ENCODE data around the gene ZNF516. TPM values are rescaled to one million over a fixed set of nuclear protein-coding genes. Genes with fewer than 3 reads are reported as not detected.

Gene ZNF516
- total and polyA plus RNA-seq, 2 of the 13 experiments (the other 11 are each of a cell fraction or from before 2014, with no cell fraction given), result 16.6 to 18.7 TPM

- TF ChIP-seq ZSCAN30 (CRISPR knock-in tag; IDR thresholded peaks at IDR 0.05), result no peak
- peak; percentile 60; the same call in 1 of the 2 replicates for TF ChIP-seq BRCA1 (CRISPR knock-in tag; IDR thresholded peaks at IDR 0.05)
- no peak for TF ChIP-seq SP5 (CRISPR knock-in tag; IDR thresholded peaks at IDR 0.05; ENCODE audit: borderline replicate concordance, low read depth)
- TF ChIP-seq TBL1XR1 (IDR thresholded peaks at IDR 0.05; ENCODE audit: borderline replicate concordance, low read length, partially characterized antibody), result no peak
- peak; percentile 34; the same call in 1 of the 2 replicates for TF ChIP-seq DR1 (CRISPR knock-in tag; IDR thresholded peaks at IDR 0.05)
- 0 out of 2 replicates have a peak, but pooled peaks have one; percentile 15 for TF ChIP-seq ZSCAN12 (CRISPR knock-in tag; IDR thresholded peaks at IDR 0.05)
- TF ChIP-seq ZBTB10 (CRISPR knock-in tag; IDR thresholded peaks at IDR 0.05; ENCODE audit: borderline replicate concordance), result peak; percentile 85; the same call in 1 of the 2 replicates
- no peak for TF ChIP-seq ZNF619 (CRISPR knock-in tag; IDR thresholded peaks at IDR 0.05)
- no peak for TF ChIP-seq ZNF317 (CRISPR knock-in tag; IDR thresholded peaks at IDR 0.05)
- 0 out of 2 replicates have a peak, but pooled peaks have one; percentile 28 for TF ChIP-seq FOSL1 (CRISPR knock-in tag; IDR thresholded peaks at IDR 0.05; ENCODE audit: borderline replicate concordance)
- TF ChIP-seq ZNF281 (CRISPR knock-in tag; IDR thresholded peaks at IDR 0.05; ENCODE audit: borderline replicate concordance), result peak; percentile 64; the same call in 1 of the 2 replicates
- TF ChIP-seq ZNF501 (CRISPR knock-in tag; IDR thresholded peaks at IDR 0.05), result 0 out of 2 replicates have a peak, but pooled peaks have one; percentile 28
- 0 out of 2 replicates have a peak, but pooled peaks have one; percentile 21 for TF ChIP-seq NR0B2 (CRISPR knock-in tag; IDR thresholded peaks at IDR 0.05)
- TF ChIP-seq ZNF232 (CRISPR knock-in tag; IDR thresholded peaks at IDR 0.05; ENCODE audit: borderline replicate concordance), result peak; percentile 77; the same call in 1 of the 2 replicates
- TF ChIP-seq ZNF589 (CRISPR knock-in tag; conservative IDR thresholded peaks at IDR 0.05), result 0 out of 2 replicates have a peak, but pooled peaks have one; percentile 28
- no peak for TF ChIP-seq EHMT2 (IDR thresholded peaks at IDR 0.05; ENCODE audit: borderline replicate concordance, low read depth, low read length)
- TF ChIP-seq UBTF (CRISPR knock-in tag; IDR thresholded peaks at IDR 0.05), result peak; percentile 62
- peak; percentile 29; the same call in 1 of the 2 replicates for TF ChIP-seq ZNF430 (CRISPR knock-in tag; IDR thresholded peaks at IDR 0.05)
- TF ChIP-seq SP4 (CRISPR knock-in tag; IDR thresholded peaks at IDR 0.05), result no peak
- TF ChIP-seq, protein P1, sequence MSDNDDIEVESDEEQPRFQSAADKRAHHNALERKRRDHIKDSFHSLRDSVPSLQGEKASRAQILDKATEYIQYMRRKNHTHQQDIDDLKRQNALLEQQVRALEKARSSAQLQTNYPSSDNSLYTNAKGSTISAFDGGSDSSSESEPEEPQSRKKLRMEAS (IDR thresholded peaks at IDR 0.05), result peak; percentile 14
Observed at GRCh38 chr18:76495435-76496193, 572 bp upstream of the ZNF516 start (continued).
